ENCODE measurements around the gene RANBP3L.

GRCh38 chr5:36239370-36240293, 62.1 kb downstream of the RANBP3L start:
- TF ChIP-seq CTCF (IDR thresholded peaks at IDR 0.05; ENCODE audit: insufficient read depth, low read length, poor library complexity, severe bottlenecking) = no peak
- TF ChIP-seq EZH2phosphoT487 (conservative IDR thresholded peaks at IDR 0.05; ENCODE audit: low read length) = no peak

Data from SU-DHL-6 (cell line).